Vagina (tissue), 2 donors: ENCODE measurements around the gene SERGEF.

Experiments used
- POLR2A ChIP-seq, 2 donors: fragments of 450-650 bp; IDR thresholded peaks; one replicate each; pipeline ENCODE4 v1.6.1; 2017; ENCODE audit warnings: antibody characterized with exemption in 2 of 2, mild to moderate bottlenecking in 2 of 2, moderate library complexity in 2 of 2
- POLR2AphosphoS5 ChIP-seq, 2 donors: sonication (generic); formaldehyde crosslinking; IDR thresholded peaks; one replicate each; pipeline ENCODE4 v1.9.0; 2017; ENCODE audit warnings: antibody characterized with exemption in 2 of 2, mild to moderate bottlenecking in 2 of 2, low read depth in 1 of 2; ENCODE audit not compliant: insufficient read depth in 1 of 2

DNA sequence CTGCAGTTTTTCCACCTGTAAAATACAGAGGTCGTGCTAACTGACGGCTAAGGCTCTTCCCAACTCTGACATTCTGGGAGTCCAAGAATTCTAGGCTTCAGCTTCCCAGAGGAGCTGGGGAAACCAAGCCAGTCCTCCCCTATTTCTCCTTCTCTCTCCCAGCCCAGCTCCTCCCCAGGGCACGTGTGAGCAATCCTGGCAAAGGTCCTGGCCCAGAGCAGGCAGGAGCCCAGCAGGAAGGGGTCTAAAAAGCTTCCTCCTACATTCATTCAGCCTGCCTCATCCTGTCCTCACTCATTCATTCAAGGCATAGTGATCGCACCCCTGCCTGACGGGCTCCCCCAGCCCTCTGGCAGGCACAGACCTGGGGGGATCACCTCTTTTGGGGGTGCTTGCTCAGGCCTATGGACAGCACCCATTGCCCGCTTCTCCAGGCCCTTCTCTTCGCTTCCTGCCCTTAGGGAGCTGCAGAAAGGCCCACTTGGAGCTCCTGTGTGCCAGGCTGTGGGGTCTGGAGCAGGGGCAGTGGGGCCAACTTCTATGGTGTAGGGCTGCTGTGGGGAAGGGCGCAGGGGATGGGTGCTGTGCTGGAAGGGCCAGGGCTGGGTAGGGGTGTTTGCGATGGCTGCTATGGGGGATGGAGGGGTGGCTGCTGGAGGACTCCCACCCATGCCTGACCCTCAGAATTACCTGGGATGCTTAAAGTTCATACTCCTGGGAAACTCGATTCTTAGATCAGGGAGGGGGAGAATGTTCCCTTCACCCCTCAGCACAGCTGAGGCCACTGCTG is 268.5 kb downstream of the SERGEF start:
- TF ChIP-seq POLR2AphosphoS5 (IDR thresholded peaks at IDR 0.05; ENCODE audit: insufficient read depth in 1 of 2, low read depth in 1 of 2) (no peak), POLR2A (IDR thresholded peaks at IDR 0.05) (no peak)
